H1 (cell line): ENCODE measurements around the gene TLCD3B. TPM values are rescaled to one million over a fixed set of nuclear protein-coding genes. Genes with fewer than 3 reads are reported as not detected.

ENCODE experiments used
- CTCF ChIA-PET: fragments of 300-600 bp; sonication (Branson Sonifier 250); formaldehyde crosslinking; loops from one replicate; lab custom pipeline; 2021; ENCODE audit not compliant: partially characterized antibody; lab: Charles Lee
- POLR2A ChIA-PET: fragments of 300-600 bp; sonication (Branson Sonifier 250); formaldehyde crosslinking; loops from one replicate; lab custom pipeline; 2021; ENCODE audit warnings: inconsistent platforms; ENCODE audit not compliant: partially characterized antibody; lab: Charles Lee
- DNase-seq, 2 experiments: peaks; one replicate each; pipeline versions ENCODE4 v3.0.0 to v3.0.0-alpha.2; 2010 to 2022; ENCODE audit warnings: low spot score in 2 of 2, low read depth in 1 of 2, mixed read lengths in 1 of 2
- FAIRE-seq: peaks from 2 replicates; lab custom pipeline; 2011; peaks lifted over from hg19 to GRCh38; lab: Jason Lieb, UNC
- H2AFZ ChIP-seq: 2 replicates; pipeline ENCODE4 v1.8.1; 2012; ENCODE audit warnings: low read length, inconsistent platforms
- H2AK5ac ChIP-seq: 2 replicates; pipeline ENCODE4 v1.6.1; 2013; ENCODE audit warnings: low read depth, low read length
- H2BK120ac ChIP-seq: replicated peaks from 2 replicates; pipeline ENCODE3; 2013; ENCODE audit warnings: low read depth, low read length, inconsistent platforms
- H2BK12ac ChIP-seq: 2 replicates; pipeline ENCODE4 v1.6.1; 2013; ENCODE audit warnings: low read depth, low read length
- H2BK15ac ChIP-seq: 2 replicates; pipeline ENCODE4 v1.6.1; 2013; ENCODE audit warnings: low read length
- H2BK20ac ChIP-seq: 2 replicates; pipeline ENCODE4 v1.6.1; 2013; ENCODE audit warnings: low read length
- H2BK5ac ChIP-seq: 2 replicates; pipeline ENCODE4 v1.6.1; 2013; ENCODE audit warnings: low read depth, low read length
- H3K14ac ChIP-seq: 2 replicates; pipeline ENCODE4 v1.6.1; 2013; ENCODE audit warnings: inconsistent platforms; ENCODE audit not compliant: insufficient read length
- H3K18ac ChIP-seq: 2 replicates; pipeline ENCODE4 v1.6.1; 2013; ENCODE audit warnings: low read length; ENCODE audit errors: extremely low read depth
- H3K23ac ChIP-seq: 2 replicates; pipeline ENCODE4 v1.6.1; 2013; ENCODE audit warnings: inconsistent platforms; ENCODE audit not compliant: insufficient read length
- H3K23me2 ChIP-seq: 2 replicates; pipeline ENCODE4 v1.6.1; 2013; ENCODE audit warnings: low read depth, low read length
- H3K27ac ChIP-seq: 2 replicates; pipeline ENCODE4 v1.6.1; 2011; ENCODE audit warnings: low read depth, low read length, inconsistent platforms
- H3K27me3 ChIP-seq, 4 experiments: replicated peaks in 1 of 4; 1 replicate in 1 of 4; 2 replicates in 3 of 4; pipeline versions ENCODE4 v1.6.1 to v1.8.1; 2011 to 2013; ENCODE audit warnings: low read length in 3 of 4, mild to moderate bottlenecking in 3 of 4, inconsistent platforms in 2 of 4, mixed read lengths in 2 of 4, moderate library complexity in 1 of 4; ENCODE audit not compliant: control insufficient read depth in 3 of 4, insufficient read depth in 3 of 4; ENCODE audit errors: extremely low read depth in 1 of 4
- H3K36me3 ChIP-seq, 4 experiments: 2 replicates each; pipeline versions ENCODE4 v1.6.1 to v1.8.1; 2011 to 2013; ENCODE audit warnings: mild to moderate bottlenecking in 4 of 4, low read length in 3 of 4, moderate library complexity in 2 of 4, control low read depth in 1 of 4, inconsistent platforms in 1 of 4; ENCODE audit not compliant: insufficient read depth in 4 of 4, control insufficient read depth in 2 of 4
- H3K4ac ChIP-seq: replicated peaks from 2 replicates; pipeline ENCODE3; 2013; ENCODE audit warnings: low read length, low read depth, mixed read lengths, inconsistent platforms; ENCODE audit not compliant: insufficient read length
- H3K4me1 ChIP-seq, 4 experiments: replicated peaks in 1 of 4; 1 replicate in 1 of 4; 2 replicates in 3 of 4; pipeline versions ENCODE4 v1.6.1 to v1.8.1; 2011 to 2013; ENCODE audit warnings: low read length in 3 of 4, inconsistent platforms in 2 of 4, mixed read lengths in 1 of 4; ENCODE audit not compliant: insufficient read depth in 4 of 4, control insufficient read depth in 3 of 4
- H3K4me2 ChIP-seq, 2 experiments: 2 replicates each; pipeline versions ENCODE4 v1.6.1 to v1.8.1; 2011 to 2013; ENCODE audit warnings: low read depth in 2 of 2, low read length in 2 of 2, control low read depth in 1 of 2, inconsistent platforms in 1 of 2, mild to moderate bottlenecking in 1 of 2; ENCODE audit not compliant: insufficient read depth in 1 of 2
- H3K4me3 ChIP-seq, 4 experiments: fragments of 200-600, 300-600 bp in 1 of 4; sonication (generic), shearing (Covaris generic), sonication (Bioruptor Twin) in 1 of 4; 2 replicates each; pipeline versions ENCODE4 v1.5.1 to v1.8.1; 2011 to 2016; ENCODE audit warnings: low read length in 4 of 4, low read depth in 3 of 4, control low read depth in 2 of 4, inconsistent platforms in 2 of 4, mild to moderate bottlenecking in 2 of 4, mixed read lengths in 1 of 4, moderate library complexity in 1 of 4; ENCODE audit not compliant: insufficient read depth in 2 of 4; ENCODE audit errors: extremely low read depth in 1 of 4
- H3K56ac ChIP-seq: replicated peaks from 2 replicates; pipeline ENCODE3; 2013; ENCODE audit warnings: low read depth, mild to moderate bottlenecking, mixed read lengths, low read length, inconsistent platforms; ENCODE audit not compliant: insufficient read length
- H3K79me1 ChIP-seq: 2 replicates; pipeline ENCODE4 v1.6.1; 2013; ENCODE audit warnings: low read depth, low read length, control low read depth
- H3K79me2 ChIP-seq, 2 experiments: 2 replicates each; pipeline versions ENCODE4 v1.6.1 to v1.8.1; 2012 to 2013; ENCODE audit warnings: low read length in 2 of 2, mild to moderate bottlenecking in 2 of 2, inconsistent platforms in 1 of 2; ENCODE audit not compliant: insufficient read depth in 2 of 2, control insufficient read depth in 1 of 2
- H3K9ac ChIP-seq, 4 experiments: replicated peaks in 1 of 4; 1 replicate in 1 of 4; 2 replicates in 3 of 4; pipeline versions ENCODE4 v1.6.1 to v1.8.1; 2011 to 2013; ENCODE audit warnings: low read depth in 3 of 4, low read length in 3 of 4, control low read depth in 2 of 4, mild to moderate bottlenecking in 2 of 4, moderate library complexity in 2 of 4, inconsistent platforms in 1 of 4; ENCODE audit errors: extremely low read depth in 1 of 4
- H3K9me3 ChIP-seq, 2 experiments: 2 replicates each; pipeline versions ENCODE4 v1.6.1 to v1.8.1; 2012 to 2013; ENCODE audit warnings: mild to moderate bottlenecking in 2 of 2, moderate library complexity in 2 of 2, control low read depth in 1 of 2, inconsistent platforms in 1 of 2, low read depth in 1 of 2, low read length in 1 of 2, mixed read lengths in 1 of 2; ENCODE audit not compliant: insufficient read depth in 2 of 2
- H4K20me1 ChIP-seq, 2 experiments: replicated peaks in 1 of 2; 2 replicates each; pipeline versions ENCODE3 to v1.8.1; 2011 to 2013; ENCODE audit warnings: inconsistent platforms in 2 of 2, low read length in 2 of 2, mild to moderate bottlenecking in 1 of 2; ENCODE audit not compliant: insufficient read depth in 2 of 2, control insufficient read depth in 1 of 2
- H4K5ac ChIP-seq: 2 replicates; pipeline ENCODE4 v1.6.1; 2013; ENCODE audit warnings: low read length, low read depth, mixed read lengths, inconsistent platforms; ENCODE audit not compliant: insufficient read length
- H4K8ac ChIP-seq: 2 replicates; pipeline ENCODE4 v1.8.0; 2013; ENCODE audit warnings: mild to moderate bottlenecking, moderate library complexity, low read length, inconsistent platforms; ENCODE audit not compliant: insufficient read depth; ENCODE audit errors: extremely low read depth
- H4K91ac ChIP-seq: replicated peaks from 2 replicates; pipeline ENCODE3; 2013; ENCODE audit warnings: low read length, mixed read lengths, inconsistent platforms; ENCODE audit not compliant: insufficient read length
- EP300 ChIP-seq, 2 experiments: IDR thresholded peaks; 1 replicate in 1 of 2; 2 replicates in 1 of 2; pipeline ENCODE4 v1.6.1; 2011 to 2012; ENCODE audit warnings: low read depth in 2 of 2, low read length in 2 of 2, mild to moderate bottlenecking in 2 of 2, borderline replicate concordance in 1 of 2, inconsistent platforms in 1 of 2, moderate library complexity in 1 of 2
- EZH2 ChIP-seq: fragments of 200-600 bp; sonication (generic); IDR thresholded peaks from 2 replicates; pipeline ENCODE4 v1.7.1; 2012; ENCODE audit warnings: low read depth, mild to moderate bottlenecking, moderate library complexity, low read length, inconsistent platforms; ENCODE audit not compliant: severe bottlenecking
- KDM4A ChIP-seq: IDR thresholded peaks from one replicate; pipeline ENCODE4 v1.7.1; 2012; ENCODE audit warnings: low read depth, mild to moderate bottlenecking, moderate library complexity, low read length, inconsistent platforms; ENCODE audit not compliant: severe bottlenecking
- POU5F1 ChIP-seq: IDR thresholded peaks from 2 replicates; pipeline ENCODE4 v1.6.1; 2011; ENCODE audit warnings: low read depth, mild to moderate bottlenecking, low read length, moderate library complexity
- SIN3A ChIP-seq, 2 experiments: IDR thresholded peaks in 1 of 2; conservative IDR thresholded peaks in 1 of 2; 2 replicates each; pipeline ENCODE4 v1.6.1; 2011 to 2012; ENCODE audit warnings: low read length in 2 of 2, improper control_type of control experiment in 1 of 2, low read depth in 1 of 2, mild to moderate bottlenecking in 1 of 2
- TAF1 ChIP-seq: IDR thresholded peaks from 2 replicates; pipeline ENCODE4 v1.6.1; 2011; ENCODE audit warnings: mild to moderate bottlenecking, low read depth, low read length
- TCF12 ChIP-seq: IDR thresholded peaks from 2 replicates; pipeline ENCODE4 v1.6.1; 2011; ENCODE audit warnings: low read depth, mild to moderate bottlenecking, low read length
- whole genome bisulfite sequencing, 2 experiments: shearing (Covaris generic) in 1 of 2; methylation state at CpG; one replicate each; pipeline versions ENCODE4 v1.1.6 to v1.1.7; 2013 to 2015; ENCODE audit warnings: low lambda C conversion rate in 2 of 2, mixed read lengths in 2 of 2, inconsistent platforms in 1 of 2, low coverage in 1 of 2, missing lambda C conversion rate in 1 of 2; ENCODE audit not compliant: insufficient replicate concordance in 2 of 2, insufficient coverage in 1 of 2, insufficient read length in 1 of 2; ENCODE audit errors: extremely low coverage in 1 of 2, missing lambda C conversion rate in 1 of 2; 5-methylcytosine and 5-hydroxymethylcytosine counted together
- polyA plus RNA-seq, 7 experiments: library from polyadenylated mRNA; depleted of rRNA in 3 of 7; stranded (reverse) in 5 of 7; unstranded in 2 of 7; fragments of >200 nt in 5 of 7; fragments of 200-250 nt in 2 of 7; gene quantifications; 1 replicate in 5 of 7; 2 replicates in 1 of 7; 4 replicates in 1 of 7; pipeline versions ENCODE4 v1.2.1 to v1.2.3, GENCODE V29; 2011 to 2013; ENCODE audit warnings: missing spikeins in 2 of 7, mixed read lengths in 2 of 7
- total RNA-seq: library from RNA; stranded (reverse); fragmentation: NEBNext Ultra II Directional; extraction: Animal tissue kit (Norgen Biotek cat#: 25700); gene quantifications from 2 replicates; pipeline ENCODE4 v1.2.1, GENCODE V29; 2021

Gene TLCD3B
- total and polyA plus RNA-seq, 2 of the 8 experiments (the other 6 are each of a cell fraction or from before 2014, with no cell fraction given) = 15.2 to 26.9 TPM

DNA sequence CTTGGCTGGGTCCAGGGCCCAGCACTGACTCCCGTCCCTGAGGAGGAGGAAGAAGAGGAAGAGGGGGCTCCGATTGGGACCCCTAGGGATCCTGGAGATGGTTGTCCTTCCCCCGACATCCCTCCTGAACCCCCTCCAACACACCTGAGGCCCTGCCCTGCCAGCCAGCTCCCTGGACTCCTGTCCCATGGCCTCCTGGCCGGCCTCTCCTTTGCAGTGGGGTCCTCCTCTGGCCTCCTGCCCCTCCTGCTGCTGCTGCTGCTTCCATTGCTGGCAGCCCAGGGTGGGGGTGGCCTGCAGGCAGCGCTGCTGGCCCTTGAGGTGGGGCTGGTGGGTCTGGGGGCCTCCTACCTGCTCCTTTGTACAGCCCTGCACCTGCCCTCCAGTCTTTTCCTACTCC, 44.1 kb downstream of the TLCD3B start:
- ChIA-PET POLR2A (interaction anchor here (2.7 kb wide), 1 partner anchor 14 kb away, joined by 14 read pairs; the partner anchor contains the start of gene TAOK2), CTCF (interaction anchor here (0.9 to 2.0 kb wide), 6 partner anchors 12 to 69 kb away, joined by 3 to 7 read pairs (median 3); partner anchors contain the start of gene TLCD3B)

More for the DNA sequence above, 44.1 kb downstream of the TLCD3B start:
- Histone ChIP-seq H4K20me1 (no peaks in the 10 kb centered on the region), H3K4me1 (no peaks in the 10 kb centered on the region), H4K91ac (no peak overlapping the region), H4K8ac (no peak overlapping the region; the same call in 1 of the 2 replicates), H3K23ac (no peak overlapping the region), H3K56ac (no peak overlapping the region), H3K9ac (no peak overlapping the region), H2BK120ac (no peak overlapping the region), H4K5ac (no peak overlapping the region), H3K9me3 (no peaks in the 10 kb centered on the region), H3K4me3 (no peak overlapping the region), H3K27ac (no peak overlapping the region), H3K14ac (no peak overlapping the region), H3K23me2 (no peaks in the 10 kb centered on the region), H2AK5ac (no peak overlapping the region), H3K18ac (no peak overlapping the region), H3K4me2 (no peak overlapping the region), H3K27me3 (no peaks in the 10 kb centered on the region), H2AFZ (no peak overlapping the region), H3K79me2 (no peaks in the 10 kb centered on the region), H2BK20ac (no peak overlapping the region), H3K36me3 (peaks cover 12 to 63% (median 47%) of the 10 kb centered on the region in 4 experiments), H2BK5ac (no peak overlapping the region), H2BK15ac (no peak overlapping the region), H3K79me1 (no peaks in the 10 kb centered on the region), H3K4ac (no peak overlapping the region), H2BK12ac (no peak overlapping the region)
- 91% methylated on average over 4 of the region's 5 CpGs; no CpG with 5 or more reads in 1 of the 2 experiments for WGBS, 2 experiments
- TF ChIP-seq EP300 (IDR thresholded peaks at IDR 0.05; ENCODE audit: borderline replicate concordance in 1 of 2, low read depth in 2 of 2, low read length in 2 of 2) (no peak), TAF1 (no peak), SIN3A (conservative IDR thresholded peaks at IDR 0.05 in 1 of 2, IDR thresholded peaks at IDR 0.05 in 1 of 2; ENCODE audit: low read depth in 1 of 2, low read length in 2 of 2) (no peak), EZH2 (no peak), POU5F1 (no peak), KDM4A (no peak), TCF12 (no peak)
- FAIRE-seq (no peak), DNase-seq (no peak)
